HG03439 (cell line): ENCODE data around the gene JAKMIP2.

Experiments
- ATAC-seq: cut with Tn5 transposase; IDR thresholded peaks from one replicate; pipeline ENCODE4 v1.9.1; 2021; ENCODE audit warnings: mild to moderate bottlenecking, moderate library complexity; ENCODE audit not compliant: unreplicated experiment

Gene JAKMIP2

GRCh38 chr5:147704544-147704943 is 78.0 kb downstream of the JAKMIP2 start:
- no peak for ATAC-seq

DNA sequence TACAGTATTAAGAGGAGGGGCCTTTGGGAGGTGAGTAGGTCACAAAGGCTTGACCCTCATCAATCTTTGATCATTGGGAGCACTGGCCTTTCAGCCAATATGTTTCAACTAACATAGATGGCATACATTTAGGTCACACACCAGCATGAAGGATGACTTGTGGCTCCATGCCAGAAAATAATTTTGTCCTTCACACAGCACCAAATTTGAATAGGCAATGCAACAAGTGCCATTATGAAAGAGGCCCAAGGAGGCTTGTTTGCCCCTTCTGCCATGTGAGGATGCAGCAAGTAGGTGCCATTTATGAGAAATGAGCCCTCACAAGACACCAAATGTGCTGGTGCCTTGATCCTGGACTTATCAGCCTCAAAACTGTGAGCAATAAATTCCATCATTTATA is 81.1 kb downstream of the JAKMIP2 start:
- ATAC-seq = no peak

- no peak for ATAC-seq
Measured at GRCh38 chr5:147699496-147700088, 82.9 kb downstream of the JAKMIP2 start.

DNA sequence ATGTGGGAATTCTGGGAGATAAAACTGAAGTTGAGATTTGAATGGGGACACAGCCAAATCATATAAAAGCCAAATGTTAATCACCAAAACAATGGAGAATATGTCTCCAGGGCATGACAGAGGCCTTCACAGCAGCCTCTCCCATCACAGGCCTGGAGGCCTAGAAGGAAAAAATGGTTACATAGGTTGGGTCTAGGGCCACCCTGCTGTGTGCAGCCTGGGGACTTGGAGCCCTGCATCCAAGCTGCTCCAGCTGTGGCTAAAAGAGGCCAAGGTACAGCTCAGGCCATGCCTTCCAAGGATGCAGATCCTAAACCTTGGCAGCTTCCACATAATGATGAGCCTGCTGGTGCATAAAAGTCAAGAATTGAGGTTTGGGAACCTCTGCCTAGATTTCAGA is 85.1 kb downstream of the JAKMIP2 start:
- ATAC-seq = no peak

GRCh38 chr5:147694772-147695171 is 87.8 kb downstream of the JAKMIP2 start:
- no peak for ATAC-seq

DNA sequence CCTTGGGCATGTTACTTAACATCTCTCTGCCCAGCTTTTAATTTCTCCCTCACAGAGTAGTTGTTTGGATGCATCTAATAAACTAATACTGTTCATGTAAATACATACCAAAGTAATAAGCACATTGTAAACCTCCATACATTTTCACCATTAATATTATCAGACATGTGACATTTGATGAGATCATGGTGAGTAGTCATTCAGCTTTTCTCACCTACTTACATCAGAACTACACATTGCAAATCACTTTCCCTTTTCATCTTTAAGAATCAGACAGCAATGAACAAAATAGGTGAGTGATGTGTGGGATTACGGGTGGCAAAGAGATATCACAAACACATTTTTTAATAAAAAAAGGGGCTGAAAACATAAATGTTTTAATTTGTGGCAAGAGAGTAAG is 89.3 kb downstream of the JAKMIP2 start:
- ATAC-seq = no peak

DNA sequence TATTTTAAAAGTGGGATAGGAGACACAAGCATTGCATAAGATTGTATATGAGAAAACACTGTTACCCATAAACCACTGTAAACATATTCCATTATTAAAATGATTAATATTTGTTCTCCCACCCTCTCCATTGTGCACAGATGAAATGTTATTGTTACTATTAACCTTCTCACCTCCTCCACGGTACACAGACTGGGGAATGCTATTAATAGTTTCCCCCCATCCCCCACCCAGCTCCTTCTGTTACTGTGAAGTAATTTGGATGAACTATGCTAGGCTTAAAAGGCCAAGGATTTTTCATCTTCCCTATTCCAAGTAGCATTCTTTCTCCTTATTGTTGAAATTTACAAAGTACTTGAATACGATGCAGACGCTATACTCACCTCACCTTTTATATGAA is 91.4 kb downstream of the JAKMIP2 start:
- ATAC-seq = no peak

- no peak for ATAC-seq
Measured at GRCh38 chr5:147690595-147690994, 91.9 kb downstream of the JAKMIP2 start.

DNA sequence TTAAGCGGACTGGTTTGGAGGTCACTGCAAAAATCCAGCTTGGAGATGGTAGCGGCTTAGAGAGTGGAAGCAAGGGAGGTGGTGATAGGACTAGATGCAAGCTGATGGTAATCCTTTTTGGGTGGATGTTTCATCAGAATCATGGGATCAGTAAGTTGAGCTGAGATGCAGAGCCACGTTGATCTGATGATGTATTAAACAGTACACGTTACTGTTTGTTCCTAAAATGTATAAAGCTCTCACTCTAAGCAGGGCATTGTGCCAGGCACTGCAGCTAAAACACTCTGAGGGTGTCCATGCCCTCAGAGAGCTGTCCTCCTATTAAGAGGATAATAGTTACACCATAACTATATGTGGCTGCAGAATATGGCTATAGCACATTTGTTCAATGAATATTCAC is 93.1 kb downstream of the JAKMIP2 start:
- ATAC-seq = no peak

DNA sequence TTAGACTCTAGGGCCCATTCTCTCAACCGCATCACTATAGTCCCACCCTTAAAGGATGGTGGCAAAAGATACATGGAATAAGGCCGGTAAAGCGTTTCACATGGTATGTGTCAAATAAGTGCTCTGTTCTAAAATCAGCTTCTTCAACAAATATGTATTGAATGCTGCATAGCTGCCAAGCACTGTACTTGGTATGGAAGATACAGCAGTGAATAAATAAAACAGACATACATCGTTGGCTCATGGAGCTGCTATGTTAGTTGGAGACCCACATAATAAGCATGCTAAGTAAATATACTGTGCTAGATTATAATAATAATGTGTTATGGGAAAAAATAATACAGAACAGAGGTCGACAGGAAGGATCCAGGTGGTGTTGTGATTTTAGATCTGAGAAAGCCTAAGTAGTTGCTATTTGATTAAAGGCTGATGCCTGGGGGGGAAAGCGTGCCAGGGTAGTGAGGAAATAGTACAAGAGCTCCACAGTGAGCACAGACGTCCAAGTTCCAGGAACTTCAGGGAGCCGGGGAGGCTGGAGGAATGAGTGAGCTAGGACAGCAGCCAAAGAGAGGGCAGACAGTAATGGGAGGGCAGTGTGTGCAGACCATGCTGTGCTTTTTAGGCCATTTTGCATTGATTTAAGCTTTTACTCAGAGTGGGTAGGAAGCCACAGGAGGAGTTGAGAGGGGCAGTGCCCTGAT is 93.7 kb downstream of the JAKMIP2 start:
- ATAC-seq = no peak

- no peak for ATAC-seq
Measured at GRCh38 chr5:147687118-147687517, 95.4 kb downstream of the JAKMIP2 start.

DNA sequence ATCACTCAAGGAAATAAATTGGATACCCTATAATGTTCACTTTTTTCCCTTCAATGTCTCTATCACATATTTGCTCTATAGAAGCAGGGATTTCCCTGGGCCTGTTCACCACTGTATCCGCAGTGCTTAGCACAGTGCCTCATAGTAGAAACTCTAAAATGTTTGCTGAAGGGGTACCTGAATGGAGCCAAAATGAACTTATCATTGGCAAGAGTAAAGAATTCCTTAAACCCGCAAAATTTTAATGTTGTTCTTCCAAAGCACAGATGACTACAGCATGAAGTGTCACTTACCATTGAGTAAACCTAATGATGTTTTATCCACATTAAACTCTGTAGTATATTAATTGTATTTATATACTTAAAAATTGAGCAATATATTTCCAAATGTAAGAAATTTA is 96.1 kb downstream of the JAKMIP2 start:
- no peak for ATAC-seq

- ATAC-seq = no peak
Measured at GRCh38 chr5:147685993-147686392, 96.5 kb downstream of the JAKMIP2 start.

DNA sequence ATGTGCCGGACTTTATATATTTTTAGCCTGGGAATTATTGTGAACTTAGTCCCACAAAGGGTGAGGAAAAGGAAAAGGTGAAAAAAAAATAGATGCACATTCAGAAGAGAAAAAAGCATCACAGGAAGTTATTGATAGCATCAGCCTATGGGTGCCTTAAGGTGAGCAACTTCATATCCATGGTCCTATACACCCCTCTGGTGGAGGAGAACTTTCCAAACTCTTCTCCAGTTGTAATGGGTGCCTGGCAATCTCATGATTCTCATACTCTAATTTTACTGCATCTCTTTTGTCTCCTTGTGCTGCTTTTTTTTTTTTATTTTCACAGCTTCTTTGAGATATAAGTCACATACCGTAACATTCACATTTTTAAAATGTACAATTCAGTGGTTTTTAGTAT is 107.4 kb downstream of the JAKMIP2 start:
- ATAC-seq = no peak

DNA sequence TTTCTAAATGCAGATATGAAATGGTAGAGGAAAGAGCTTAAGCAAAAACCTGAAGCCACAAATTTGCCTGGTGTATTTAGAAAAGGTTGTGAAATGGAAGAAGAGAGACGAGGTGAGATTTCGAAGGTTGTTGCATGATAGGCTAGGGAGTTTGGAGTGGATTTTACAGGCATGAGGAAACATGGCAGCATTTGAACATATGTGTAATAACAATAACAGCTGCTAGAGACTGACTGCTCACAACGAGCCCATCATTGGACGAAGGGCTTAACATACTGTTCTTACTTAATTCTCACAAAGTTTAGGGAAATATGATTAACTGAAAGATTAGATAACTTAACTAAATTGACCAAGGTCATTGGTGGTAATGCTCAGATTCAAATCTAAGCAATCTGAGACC is 108.1 kb downstream of the JAKMIP2 start:
- ATAC-seq = no peak

DNA sequence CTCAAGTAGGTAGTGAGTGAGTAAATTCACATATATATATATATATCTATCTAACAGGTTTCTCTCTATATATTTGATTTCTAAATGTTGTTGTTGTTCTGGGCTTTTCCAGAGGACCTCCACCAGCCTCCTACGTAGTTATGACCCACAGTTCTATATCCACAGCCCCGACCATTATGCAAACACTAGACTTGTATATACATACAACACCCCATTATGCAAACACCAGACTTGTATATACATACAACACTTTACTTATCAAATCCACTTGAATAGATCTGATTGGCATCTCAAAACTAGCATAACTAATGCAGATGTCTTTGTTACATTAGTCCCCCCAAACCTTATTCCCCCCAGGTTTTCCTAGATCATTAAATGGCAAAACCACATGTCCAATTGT is 108.7 kb downstream of the JAKMIP2 start:
- no peak for ATAC-seq

GRCh38 chr5:147673266-147673665 is 109.3 kb downstream of the JAKMIP2 start:
- ATAC-seq = no peak

- no peak for ATAC-seq
Measured at GRCh38 chr5:147671365-147671764, 111.2 kb downstream of the JAKMIP2 start.

DNA sequence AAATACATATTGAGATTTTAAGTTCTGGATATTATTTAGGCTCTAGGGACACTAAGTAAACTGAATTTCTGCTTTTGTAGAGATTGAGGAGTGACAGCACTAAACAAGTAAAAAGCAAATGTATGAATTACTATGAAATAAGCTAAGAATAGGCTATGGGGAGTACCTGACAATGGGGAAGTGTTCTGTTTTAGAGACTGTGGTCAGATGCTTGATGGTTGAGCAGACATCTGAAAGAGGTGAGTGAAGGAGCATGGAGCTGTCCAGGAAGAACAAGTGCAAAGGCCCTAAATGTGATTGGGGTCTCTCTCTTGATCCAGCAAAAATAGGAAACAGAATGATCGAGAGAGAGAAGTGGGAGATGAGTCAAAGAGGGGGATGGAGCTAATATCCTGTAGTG is 111.7 kb downstream of the JAKMIP2 start:
- no peak for ATAC-seq

- ATAC-seq = no peak
Measured at GRCh38 chr5:147669169-147669869, 113.2 kb downstream of the JAKMIP2 start.

DNA sequence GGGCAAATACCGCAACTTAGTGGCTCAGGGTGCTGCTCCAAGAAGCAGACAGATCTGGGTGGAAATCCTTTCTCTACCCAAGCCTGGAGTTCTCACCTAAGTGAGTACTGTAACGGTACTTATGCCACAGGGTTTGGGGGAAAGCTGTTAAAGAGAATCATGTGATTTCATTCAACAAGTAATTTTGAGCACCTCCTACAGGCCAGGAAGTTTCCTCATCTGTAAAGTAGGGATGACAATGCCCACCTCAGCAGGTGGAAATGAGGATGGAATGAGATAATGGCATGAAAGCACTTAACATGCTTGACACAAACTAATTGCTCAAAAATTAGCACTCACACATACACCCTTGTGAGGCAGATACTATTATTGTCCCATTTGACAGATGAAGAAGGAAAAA is 114.1 kb downstream of the JAKMIP2 start:
- ATAC-seq = no peak

DNA sequence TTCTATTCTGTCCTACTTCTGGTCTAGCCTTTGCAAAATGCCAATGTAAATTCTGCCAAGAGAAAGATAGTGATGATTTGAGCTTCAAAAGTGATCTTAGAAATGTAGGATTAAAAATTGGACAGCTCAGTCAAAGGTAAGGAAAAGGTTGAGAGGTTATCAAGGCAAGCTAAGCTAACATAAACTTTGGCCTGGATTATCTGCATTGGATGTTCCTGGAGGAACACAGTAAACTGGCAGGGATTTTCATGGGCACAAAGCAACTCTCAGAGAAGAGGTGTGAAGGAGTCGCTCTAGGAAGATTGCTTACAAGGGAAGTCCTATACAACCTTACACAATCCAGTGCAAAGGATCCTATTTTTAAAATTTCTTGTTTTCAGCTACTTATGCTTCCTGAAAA is 115.2 kb downstream of the JAKMIP2 start:
- ATAC-seq = no peak
